ENCODE measurements around the gene SH3BP1.

SH3BP1 gene

GRCh38 chr22:37659066-37659896 is 19.8 kb downstream of the SH3BP1 start:
- no peak for DNase-seq (ENCODE audit: low spot score)

- DNase-seq (ENCODE audit: low spot score): no peak
Observed at GRCh38 chr22:37659897-37660708, 20.6 kb downstream of the SH3BP1 start.

- DNase-seq (ENCODE audit: low spot score): no peak
Observed at GRCh38 chr22:37660709-37661045, 21.2 kb downstream of the SH3BP1 start.

GRCh38 chr22:37661160-37661924 is 21.9 kb downstream of the SH3BP1 start:
- DNase-seq (ENCODE audit: low spot score): no peak

DNA sequence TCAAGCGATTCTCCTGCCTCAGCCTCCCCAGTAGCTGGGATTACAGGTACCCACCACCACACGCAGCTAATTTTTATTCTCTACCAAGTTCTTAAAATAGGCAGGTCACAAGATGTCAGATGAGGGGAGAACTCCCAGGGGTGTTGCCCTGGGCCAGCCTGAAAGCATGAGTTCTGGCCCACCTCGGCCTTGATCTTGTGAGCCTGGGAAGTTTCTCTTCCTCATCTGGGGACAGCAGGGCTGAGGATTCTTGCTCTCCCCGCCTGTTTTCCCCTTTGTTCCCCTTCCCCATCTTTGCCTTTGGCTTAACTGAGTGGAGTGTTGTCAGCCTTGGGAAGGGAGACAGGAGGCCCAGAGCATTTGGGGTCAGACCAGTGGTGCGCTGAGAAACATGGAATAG is 22.6 kb downstream of the SH3BP1 start:
- no peak for DNase-seq (ENCODE audit: low spot score)

- no peak for DNase-seq (ENCODE audit: low spot score)
Observed at GRCh38 chr22:37663521-37664140, 24.2 kb downstream of the SH3BP1 start.

DNA sequence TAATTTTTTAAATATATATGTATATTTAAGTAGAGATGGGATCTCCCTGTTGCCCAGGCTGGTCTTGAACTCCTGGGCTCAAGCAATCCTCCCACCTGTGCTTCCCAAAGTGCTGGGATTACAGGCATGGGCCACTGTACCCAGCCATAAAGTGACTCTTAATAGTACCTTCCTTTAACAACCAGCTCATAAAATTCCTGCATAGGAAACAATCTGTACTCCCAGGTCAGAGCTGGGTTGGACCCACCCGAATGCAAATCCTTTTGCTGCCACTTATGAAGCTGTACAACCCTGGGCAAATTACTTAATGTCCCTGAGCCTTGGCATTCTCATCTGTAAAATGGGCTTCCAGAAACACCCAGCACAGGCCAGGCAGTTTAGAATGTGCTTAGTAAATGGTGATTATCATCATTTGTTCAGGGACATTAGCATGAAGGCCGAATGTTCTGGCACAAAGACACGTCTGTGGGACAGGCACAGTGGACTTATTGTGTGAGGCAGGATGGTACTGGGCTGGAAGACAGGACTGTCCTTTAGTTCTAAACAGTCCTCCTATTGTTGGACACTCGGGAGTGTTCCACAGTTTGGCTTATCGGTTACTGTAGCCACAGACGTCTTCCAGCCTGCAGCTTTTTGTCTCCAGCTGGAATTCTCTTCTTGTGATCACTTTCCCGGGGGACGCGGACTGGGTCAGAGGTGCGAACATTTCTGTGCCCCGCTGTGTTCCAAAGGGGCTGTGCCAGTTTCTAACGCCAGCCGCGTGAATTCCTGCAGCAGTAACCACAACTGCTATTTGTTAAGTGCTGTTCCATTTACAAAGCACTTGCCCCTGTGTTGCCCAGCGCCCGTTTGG is 25.0 kb downstream of the SH3BP1 start:
- DNase-seq (ENCODE audit: low spot score): no peak

DNA sequence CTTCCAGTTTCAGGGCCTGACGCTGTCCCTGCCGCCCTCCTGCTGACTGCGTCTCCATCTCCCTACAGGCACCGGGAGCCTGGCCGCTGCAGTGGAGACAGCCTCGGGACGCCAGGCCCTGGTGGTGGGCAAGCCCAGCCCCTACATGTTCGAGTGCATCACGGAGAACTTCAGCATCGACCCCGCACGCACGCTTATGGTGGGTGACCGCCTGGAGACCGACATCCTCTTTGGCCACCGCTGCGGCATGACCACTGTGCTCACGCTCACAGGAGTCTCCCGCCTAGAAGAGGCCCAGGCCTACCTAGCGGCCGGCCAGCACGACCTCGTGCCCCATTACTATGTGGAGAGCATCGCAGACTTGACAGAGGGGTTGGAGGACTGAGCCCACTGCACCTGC is 26.0 kb downstream of the SH3BP1 start:
- DNase-seq (ENCODE audit: low spot score): no peak

- DNase-seq (ENCODE audit: low spot score): no peak
Observed at GRCh38 chr22:37669586-37669985, 30.1 kb downstream of the SH3BP1 start.

- DNase-seq (ENCODE audit: low spot score): no peak
Observed at GRCh38 chr22:37672206-37672919, 32.9 kb downstream of the SH3BP1 start.

DNA sequence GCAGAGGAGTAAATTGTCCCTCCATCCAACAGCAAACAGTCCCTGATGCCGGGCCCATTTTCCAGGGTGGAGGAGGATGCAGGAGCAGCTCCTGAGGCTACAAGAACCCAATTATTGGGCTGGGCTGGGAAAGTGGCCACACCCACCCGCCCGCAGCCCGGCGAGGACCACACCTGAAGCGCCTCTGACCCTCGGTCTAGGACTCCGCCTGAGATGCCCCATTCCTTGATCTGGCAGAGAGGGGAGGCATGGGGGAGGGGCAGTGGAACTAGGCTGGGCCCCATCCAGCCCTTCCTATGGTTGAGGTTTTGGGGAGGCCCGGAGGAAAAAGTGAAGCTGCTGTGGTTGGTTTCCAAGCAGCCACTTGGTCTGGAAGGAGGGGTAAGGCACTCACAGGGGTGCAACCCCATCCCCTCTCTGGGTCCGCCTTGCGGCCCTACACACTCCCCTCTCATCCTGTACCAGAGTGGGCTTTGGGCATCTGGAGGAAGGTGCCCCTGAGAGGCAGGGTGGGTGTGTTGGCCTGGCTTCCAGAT is 33.5 kb downstream of the SH3BP1 start:
- no peak for DNase-seq (ENCODE audit: low spot score)

GRCh38 chr22:37674248-37674647 is 34.8 kb downstream of the SH3BP1 start:
- no peak for DNase-seq (ENCODE audit: low spot score)

DNA sequence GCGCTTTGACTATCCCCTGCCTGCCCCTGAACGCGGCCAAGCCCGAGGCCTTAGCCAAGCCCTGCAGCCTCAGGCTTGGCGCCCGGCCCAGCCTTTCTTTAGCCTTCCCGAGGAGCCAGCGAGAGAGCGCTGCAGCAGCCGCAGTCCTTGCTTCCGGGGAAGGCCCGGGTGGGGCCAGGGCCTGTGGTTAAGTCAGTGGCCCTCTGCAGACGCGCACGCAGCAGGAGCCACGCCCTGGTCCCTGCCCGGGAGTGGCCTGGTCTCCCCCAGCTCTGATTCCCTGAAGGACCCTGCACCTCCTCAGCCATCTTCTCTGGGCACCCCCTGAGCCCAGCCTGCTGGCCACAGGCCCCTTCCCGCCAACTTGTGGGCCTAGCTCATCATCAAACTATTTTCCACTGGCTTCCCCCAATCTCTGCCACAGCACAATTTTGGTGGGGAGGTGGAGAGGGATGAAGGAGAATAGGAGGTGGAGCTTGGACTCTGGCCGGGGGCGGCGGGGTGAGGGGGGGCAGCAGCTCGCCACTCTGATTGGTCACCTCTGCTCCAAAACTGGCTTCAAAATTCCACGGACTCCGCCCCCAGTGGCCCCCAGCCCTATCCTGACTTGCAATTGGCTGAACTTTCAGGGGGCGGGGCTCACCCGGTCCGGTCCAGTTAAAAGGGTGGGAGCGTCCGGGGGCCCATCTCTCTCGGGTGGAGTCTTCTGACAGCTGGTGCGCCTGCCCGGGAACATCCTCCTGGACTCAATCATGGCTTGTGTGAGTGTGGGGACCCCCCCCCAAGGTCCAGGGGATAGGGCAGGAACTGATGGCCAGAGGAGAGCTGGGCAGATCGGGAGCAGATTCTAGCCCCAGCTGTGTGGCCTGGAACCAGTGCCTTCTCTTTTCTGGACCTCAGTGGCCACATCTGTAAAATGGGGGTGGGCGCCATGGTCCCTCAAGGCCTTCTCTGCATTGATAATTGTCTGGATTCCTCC is 35.8 kb downstream of the SH3BP1 start, which contains the start of gene LGALS1:
TSS of gene LGALS1 (plus strand) at position 686 of the 979 bp plus-strand sequence. CDS start at position 753, 67 bp downstream.
- peak; percentile 96 for DNase-seq (ENCODE audit: low spot score)

GRCh38 chr22:37675930-37676735 is 36.7 kb downstream of the SH3BP1 start:
- peak; percentile 26 for DNase-seq (ENCODE audit: low spot score)

- peak; percentile 97 for DNase-seq (ENCODE audit: low spot score)
Observed at GRCh38 chr22:37676736-37677492, 37.4 kb downstream of the SH3BP1 start.

DNA sequence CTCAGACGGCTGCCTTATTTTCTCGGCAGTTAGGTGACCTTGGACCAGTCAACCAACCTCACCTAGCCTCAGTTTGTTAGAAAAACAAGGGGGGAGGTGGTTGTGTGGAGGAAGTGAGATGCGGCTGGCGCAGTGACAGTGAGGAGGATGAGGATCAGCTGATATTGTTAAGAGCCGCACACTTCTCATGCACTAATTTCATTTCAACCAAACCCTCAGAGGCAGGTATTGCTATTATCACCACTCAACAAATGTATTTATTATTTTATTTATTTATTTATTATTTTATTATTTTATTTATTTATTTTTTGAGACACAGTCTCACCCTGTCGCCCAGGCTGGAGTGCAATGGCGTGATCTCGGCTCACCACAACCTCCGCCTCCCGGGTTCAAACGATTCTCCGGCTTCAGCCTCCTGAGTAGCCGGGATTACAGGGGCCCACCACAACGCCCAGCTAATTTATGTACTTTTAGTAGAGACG is 38.1 kb downstream of the SH3BP1 start:
- no peak for DNase-seq (ENCODE audit: low spot score)

DNA sequence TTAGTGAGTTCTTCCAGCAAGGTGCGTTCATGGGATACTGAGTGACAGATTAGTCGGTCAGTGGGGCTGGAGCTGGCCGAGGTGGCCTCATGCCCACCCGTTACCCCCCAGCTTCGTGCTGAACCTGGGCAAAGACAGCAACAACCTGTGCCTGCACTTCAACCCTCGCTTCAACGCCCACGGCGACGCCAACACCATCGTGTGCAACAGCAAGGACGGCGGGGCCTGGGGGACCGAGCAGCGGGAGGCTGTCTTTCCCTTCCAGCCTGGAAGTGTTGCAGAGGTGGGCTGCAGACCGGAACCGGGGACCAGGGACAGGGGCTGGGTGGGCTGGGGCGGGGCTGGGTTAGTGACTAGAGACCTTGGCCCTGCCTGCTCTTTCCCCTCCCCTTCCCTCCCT is 38.9 kb downstream of the SH3BP1 start:
- no peak for DNase-seq (ENCODE audit: low spot score)
